Measurements from ENCODE around the gene RFLNA. TPM values are rescaled to one million over a fixed set of nuclear protein-coding genes. Genes with fewer than 3 reads are reported as not detected.

The RFLNA gene
- polyA plus RNA-seq, 10 donors, result 2.7 to 17.5 (median 7.9) TPM

GRCh38 chr12:124336184-124336437 lies 41.2 kb downstream of the RFLNA start:
- no peak for DNase-seq

GRCh38 chr12:124336742-124337520 lies 42.0 kb downstream of the RFLNA start:
- no peak for DNase-seq

DNA sequence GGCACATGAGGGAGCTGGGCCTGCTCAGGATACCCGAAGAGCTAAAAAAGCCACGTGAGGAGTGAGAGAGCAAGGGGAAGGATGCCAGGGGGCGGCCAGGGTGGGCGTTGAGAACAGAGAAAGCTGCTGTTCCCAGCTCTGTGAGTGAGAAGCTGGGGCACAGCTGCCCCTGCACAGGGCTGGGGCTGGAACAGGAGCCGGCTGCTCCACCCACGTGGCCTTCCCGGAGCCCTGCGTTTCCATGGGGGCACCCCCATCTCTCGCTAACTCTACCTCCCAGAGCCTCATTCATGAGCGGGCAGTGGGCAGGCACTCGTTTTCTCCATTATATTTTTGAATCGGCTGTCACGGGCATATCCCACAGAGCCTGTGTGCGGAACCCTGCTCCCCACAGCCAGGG lies 42.7 kb downstream of the RFLNA start:
- DNase-seq, result no peak

GRCh38 chr12:124338448-124338847 lies 43.6 kb downstream of the RFLNA start:
- DNase-seq, result no peak

DNA sequence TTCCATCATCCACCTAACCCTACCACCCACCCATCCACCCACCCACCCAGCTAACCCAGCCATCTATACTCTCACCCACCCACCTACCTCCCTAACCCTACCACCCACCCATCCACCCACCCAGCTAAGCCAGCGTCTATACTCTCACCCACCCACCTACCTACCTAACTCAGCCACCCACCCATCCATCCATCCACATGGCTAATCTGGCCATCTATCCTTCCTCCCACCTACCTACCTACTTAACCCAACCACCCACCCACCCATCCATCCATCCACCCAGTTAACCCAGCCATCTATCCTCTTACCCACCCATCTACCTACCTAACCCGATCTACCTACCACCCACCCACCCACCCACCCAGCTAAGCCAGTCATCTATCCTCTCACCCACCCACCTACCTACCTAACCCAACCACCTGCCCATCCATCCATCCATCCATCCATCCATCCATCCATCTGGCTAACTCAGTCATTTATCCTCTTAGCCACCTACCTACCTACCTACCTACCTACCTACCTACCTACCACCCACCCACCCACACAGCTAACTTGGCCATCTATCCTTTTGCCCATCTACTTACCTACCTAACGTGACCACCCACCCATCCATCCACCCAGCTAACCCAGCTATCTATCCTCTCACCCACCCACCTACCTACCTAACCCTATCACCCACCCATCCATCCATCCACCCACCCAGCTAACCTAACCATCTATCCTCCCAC lies 44.1 kb downstream of the RFLNA start:
- no peak for DNase-seq

- no peak for DNase-seq
Observed at GRCh38 chr12:124340080-124340900, 45.4 kb downstream of the RFLNA start.

DNA sequence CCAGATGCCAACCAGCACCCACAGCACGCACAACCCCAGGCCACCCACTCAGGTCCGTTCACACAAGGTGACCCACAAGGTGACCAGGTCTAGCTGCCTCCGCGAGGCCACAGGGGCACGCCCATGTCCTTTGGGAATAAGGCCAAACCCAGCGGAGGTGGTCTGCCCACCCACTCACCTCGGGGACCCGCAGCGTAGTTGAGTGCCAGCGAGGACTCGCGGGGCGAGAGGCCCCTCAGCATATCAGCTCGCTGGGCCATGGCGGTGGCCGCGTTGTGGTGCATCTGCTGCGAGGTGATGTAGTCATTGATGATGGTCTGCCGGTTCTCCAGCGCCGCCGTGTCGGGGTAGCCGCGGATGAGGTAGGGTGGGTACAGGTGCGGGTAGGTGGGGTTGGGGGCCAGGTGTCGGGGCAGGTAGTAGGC lies 46.8 kb downstream of the RFLNA start:
- DNase-seq, result no peak

DNA sequence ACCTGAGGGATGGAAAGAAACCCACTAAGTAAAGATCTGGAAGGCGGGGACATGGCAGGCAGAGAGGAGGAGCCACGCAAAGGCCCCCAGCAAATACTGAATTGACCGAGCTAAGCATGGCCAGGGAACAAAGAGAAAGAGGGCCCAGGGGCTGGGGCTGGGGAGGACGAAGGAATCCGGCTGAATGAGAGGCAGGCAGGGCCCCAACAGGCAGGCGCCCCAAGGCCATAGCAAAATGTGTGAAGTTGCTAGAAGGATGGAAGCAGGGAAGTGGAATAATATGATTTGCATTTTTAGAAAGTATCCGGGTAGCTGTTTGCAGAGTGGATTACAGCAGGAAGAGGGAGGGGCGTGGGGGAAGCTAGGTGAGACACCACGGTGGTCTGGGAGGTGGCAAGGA lies 49.1 kb downstream of the RFLNA start:
- no peak for DNase-seq

DNA sequence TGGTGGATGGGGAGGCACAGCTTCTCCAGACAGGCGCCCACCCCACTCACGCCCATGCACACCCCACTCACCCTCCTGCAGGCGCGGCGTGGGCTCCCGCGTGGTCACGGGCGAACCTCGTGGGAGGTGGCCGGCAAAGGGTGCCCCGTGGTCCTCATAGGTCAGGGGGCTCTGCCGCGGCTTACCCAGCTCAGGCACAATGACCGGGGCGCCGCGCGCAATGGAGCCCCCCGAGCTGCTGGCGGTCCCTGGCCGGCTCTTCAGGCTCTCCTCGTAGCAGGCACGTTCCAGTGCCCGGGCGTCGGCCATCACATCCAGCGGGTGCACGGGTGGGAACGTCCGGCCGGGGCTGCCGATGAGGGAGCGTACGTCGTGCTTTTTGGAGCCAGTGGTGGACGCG lies 49.6 kb downstream of the RFLNA start:
- DNase-seq, result no peak

- no peak for DNase-seq
Observed at GRCh38 chr12:124345795-124346194, 50.9 kb downstream of the RFLNA start.

DNA sequence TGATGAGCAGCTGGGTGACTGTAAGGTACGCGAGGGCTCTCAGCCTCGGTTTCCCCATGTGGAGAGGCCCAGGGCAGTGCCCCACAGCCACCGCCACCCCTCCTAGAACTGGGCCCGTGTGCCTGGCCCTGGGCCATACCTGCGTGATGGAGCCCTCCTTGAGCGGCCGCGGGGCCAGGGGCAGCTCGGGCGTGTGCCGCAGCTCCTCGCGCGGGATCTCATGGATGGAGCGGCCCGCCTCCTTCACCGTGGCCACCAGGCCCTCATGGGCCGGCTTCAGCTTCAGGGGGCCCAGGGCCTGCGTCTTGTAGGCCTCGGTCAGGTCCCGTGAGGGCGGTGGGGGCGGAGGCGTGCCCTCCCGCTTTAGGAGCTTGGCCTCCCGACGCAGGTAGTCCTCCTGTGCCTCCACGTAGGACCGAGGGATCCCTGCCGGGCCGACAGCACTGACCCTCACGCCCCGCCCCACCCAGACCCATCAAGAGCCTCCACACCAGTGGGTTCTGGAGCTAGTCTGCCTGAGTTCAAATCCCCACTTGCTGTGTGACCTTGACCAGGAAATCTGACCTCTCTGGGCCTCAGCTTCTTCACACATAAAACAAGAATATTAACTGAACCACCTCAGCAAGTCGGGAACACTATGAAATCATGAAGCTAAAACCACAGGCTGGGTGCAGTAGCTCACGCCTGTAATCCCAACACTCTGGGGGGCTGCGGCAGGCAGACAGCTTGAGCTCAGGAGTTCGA lies 51.7 kb downstream of the RFLNA start:
- DNase-seq, result no peak

DNA sequence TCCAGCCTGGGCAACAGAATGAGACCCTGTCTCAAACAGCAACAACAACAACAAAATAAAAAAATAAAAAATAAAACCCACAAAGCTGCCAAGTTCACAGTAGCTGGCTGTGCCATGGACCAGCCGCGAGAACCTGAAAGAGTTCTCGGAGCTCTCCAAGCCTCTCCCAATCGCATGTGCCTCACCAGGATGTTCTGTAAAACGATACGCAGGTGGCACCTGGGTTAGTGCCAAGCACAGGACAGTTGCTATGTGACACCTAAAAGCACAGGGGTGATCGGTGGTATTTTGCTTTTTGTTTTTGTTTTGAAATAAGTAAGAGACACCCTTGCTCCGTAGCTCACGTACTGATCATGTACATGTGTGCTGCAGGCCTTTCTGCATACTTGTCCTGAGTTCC lies 52.4 kb downstream of the RFLNA start:
- DNase-seq, result no peak

DNA sequence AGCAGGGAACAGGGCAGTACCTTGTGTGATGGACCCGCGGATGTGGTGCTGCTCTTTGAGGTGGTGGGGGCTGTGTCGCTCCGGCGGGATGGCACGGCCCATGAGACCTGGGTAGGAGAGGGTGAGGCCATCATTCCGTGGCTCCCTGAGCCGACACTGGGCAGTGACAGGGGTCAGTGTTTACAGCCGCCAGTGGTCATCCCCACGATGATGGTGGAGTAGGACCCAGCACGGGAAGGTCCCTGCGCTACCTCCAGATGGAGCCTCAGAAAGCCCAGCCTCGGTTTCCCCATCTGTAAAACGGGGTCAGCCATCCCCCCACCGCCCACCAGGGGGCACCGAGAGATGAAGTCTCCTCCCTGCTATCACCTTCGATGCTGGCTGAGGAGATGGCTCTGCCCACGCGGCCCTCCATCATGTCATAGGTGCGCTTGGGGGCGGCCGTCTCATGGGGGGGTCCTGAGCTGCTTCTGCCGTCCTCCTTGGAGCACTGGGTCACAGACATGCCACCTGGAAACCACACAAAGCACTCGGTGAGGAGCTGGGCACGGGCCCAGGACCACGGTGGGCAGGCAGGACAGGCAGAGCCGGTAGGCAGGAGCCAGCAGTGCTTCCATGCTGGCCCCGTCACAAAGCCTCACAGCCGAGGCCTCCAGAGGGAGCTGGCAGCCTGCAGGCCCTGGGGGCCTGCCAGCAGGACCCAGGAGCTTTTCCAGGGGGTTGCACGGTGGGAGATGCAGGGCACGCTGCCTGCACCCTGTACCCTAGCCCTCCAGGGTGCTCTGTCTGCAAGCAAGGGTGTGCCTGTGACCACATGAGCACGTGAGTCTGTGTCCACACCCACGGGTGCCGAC lies 53.1 kb downstream of the RFLNA start:
- no peak for DNase-seq

- no peak for DNase-seq
Observed at GRCh38 chr12:124348659-124349380, 53.9 kb downstream of the RFLNA start.

- no peak for DNase-seq
Observed at GRCh38 chr12:124350491-124350890, 55.6 kb downstream of the RFLNA start.

GRCh38 chr12:124351422-124351821 lies 56.5 kb downstream of the RFLNA start:
- DNase-seq, result no peak

GRCh38 chr12:124352257-124352656 lies 57.4 kb downstream of the RFLNA start:
- no peak for DNase-seq

GRCh38 chr12:124352839-124353238 lies 57.9 kb downstream of the RFLNA start:
- DNase-seq, result no peak

GRCh38 chr12:124354400-124354799 lies 59.5 kb downstream of the RFLNA start:
- no peak for DNase-seq

GRCh38 chr12:124356221-124356620 lies 61.3 kb downstream of the RFLNA start:
- no peak for DNase-seq
